ENCODE results near the gene FCN3.
"Not testable (repeated sequence)": the region's sequence is repeated elsewhere in the genome, so short reads cannot be mapped to it uniquely, and the experiment has no call there.

The FCN3 gene

DNA sequence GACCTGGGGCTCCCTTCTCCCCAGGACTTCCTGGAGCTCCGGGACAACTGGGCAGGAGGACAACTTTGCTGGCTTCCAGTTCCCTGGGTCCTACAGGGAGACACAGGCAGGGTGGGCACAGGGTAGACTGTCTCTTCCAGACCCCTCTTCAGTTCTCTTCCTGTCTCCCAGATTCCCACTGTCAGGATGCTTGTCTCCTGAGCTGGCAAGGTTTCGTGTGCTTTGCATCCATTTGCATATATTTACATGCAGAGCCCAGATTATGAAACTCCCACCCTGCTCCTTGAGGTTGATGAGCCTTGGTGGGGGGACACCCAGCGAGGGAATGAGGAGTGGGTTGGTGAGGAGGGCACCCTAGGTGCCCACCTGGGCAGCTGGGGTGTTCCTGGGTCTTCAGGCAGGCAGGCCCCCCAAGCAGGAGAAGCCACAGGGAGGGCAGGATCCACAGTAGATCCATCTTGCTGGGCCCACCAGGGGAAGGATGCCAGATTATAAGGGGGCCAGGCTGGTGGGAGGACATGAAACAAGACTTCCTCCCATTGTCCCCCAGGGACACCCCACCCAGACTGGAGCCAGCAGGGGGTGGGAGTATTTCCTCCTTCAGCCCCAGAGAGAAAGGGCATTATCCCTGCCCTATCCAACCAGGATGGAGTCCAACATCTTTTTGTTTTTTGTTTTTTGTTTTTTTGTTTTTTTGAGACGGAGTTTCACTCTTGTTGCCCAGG lies at the start of gene FCN3:
Gene FCN3, minus strand, starts transcription at position 463 of the 725 bp plus-strand sequence. Its CDS starts 6 bp downstream, at position 457.
- no peak for DNase-seq (ENCODE audit: low read depth in 1 of 2, low spot score in 1 of 2)
- no peak for TF ChIP-seq JUND (IDR thresholded peaks at IDR 0.05; ENCODE audit: low read depth)
- in situ Hi-C loops (cut with HindIII; ENCODE audit: low pct_unique_long_range_greater_than_20kb, low sequenced_read_pairs), result no loop called here

DNA sequence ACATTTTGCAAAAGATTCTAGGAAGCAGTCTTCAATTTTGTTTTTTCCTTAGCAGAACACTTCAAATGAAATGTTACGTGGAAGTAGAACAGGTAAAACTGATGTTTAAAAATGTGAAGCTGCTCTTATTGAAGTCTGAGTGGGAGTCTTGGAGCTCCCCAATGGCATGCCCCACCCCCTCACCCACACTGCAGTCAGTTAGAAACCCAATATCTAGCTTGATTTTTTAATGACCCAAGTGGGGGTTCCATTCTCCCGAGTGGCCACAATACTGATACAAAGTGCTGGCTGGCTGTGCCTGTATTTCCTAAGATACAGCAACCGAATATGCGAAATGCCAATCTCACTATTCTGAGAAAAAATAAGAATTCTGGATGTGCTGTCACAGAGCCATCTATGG lies 49.1 kb upstream of the FCN3 start:
- no peak for TF ChIP-seq JUND (IDR thresholded peaks at IDR 0.05; ENCODE audit: low read depth)
- no peak for DNase-seq (ENCODE audit: low read depth in 1 of 2, low spot score in 1 of 2)
- in situ Hi-C loops (cut with HindIII; ENCODE audit: low pct_unique_long_range_greater_than_20kb, low sequenced_read_pairs), result no loop called here

- no peak for DNase-seq (ENCODE audit: low read depth in 1 of 2, low spot score in 1 of 2)
- TF ChIP-seq JUND (IDR thresholded peaks at IDR 0.05; ENCODE audit: low read depth), result no peak
- in situ Hi-C loops (cut with HindIII; ENCODE audit: low pct_unique_long_range_greater_than_20kb, low sequenced_read_pairs), result no loop called here
Measured at GRCh38 chr1:27418326-27419185, 43.9 kb upstream of the FCN3 start.

DNA sequence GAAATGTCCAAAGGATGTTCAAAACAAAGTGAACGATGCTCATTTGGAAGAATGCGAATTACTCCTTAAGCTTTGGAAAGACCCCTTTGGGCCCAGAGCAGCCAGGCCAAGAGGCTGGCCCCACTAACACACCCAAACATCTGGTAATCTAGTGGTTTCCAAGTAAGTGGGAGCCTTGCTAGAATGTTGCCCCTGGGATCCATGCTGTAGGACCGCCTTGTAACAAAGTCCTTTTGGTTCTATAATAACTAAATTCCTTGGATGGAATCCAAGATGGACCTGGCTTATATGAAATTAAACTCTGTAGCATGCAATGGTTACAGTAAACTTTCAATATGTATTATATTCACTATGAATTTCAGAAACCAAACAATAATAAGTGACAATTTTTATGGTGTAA lies 43.1 kb upstream of the FCN3 start:
- in situ Hi-C loops (cut with HindIII; ENCODE audit: low pct_unique_long_range_greater_than_20kb, low sequenced_read_pairs), result no loop called here
- no peak for TF ChIP-seq JUND (IDR thresholded peaks at IDR 0.05; ENCODE audit: low read depth)
- DNase-seq (ENCODE audit: low read depth in 1 of 2, low spot score in 1 of 2), result no peak

DNA sequence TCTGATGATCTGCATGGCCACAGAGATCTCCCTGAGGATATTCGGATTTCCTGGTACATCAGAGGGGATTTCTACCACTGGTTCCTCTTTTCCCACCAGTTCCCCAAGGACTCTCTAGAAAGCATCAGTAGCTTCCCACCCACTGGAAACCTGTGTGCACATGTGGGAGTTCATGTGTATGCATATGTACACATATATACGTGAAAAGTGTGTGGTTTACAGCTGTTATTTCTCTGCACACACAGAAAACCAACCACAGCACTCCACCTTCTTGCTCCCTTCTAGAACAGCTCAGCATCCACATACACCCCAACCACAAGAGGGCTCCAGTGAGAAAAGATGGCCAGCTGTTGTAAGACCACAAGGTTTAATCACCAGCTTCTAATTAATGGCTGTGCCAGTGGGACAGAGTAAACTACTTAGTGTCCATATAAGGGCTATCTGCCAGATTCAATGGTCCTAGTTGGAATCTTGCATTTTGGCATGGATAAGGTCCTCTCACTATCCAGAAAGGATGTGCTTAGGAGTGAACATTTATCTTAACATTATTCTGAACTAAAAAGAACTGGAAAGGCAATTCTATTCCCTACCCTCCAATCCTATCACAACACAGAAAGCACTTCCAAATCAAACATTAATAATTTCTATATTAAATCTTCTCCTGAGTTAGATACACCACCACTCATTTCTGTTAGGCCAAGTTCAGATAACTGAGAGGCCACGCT lies 41.9 kb upstream of the FCN3 start:
- DNase-seq (ENCODE audit: low read depth in 1 of 2, low spot score in 1 of 2), result peak in 1 of 2 experiments; percentile 63
- TF ChIP-seq JUND (IDR thresholded peaks at IDR 0.05; ENCODE audit: low read depth), result no peak
- in situ Hi-C loops (cut with HindIII; ENCODE audit: low pct_unique_long_range_greater_than_20kb, low sequenced_read_pairs), result no loop called here

DNA sequence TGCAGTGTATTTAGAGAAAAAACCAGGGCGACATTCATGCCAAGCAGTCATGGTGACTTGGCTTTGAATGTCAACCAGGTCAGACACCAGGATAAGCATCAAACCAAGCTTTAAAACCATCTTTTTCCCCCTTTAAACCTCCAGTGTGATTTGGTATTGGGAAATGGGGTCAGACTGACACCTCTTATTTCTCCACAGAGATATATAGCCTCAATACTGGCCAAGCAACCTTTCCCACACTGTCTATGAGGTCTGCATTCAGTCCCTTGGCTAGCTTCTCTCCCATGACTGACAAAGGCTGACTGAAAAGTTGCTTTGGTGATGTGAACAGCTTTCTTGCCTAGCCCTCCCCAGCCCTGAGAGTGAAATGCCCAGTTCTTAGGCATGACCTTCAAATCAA lies 39.5 kb upstream of the FCN3 start:
- TF ChIP-seq JUND (IDR thresholded peaks at IDR 0.05; ENCODE audit: low read depth), result no peak
- DNase-seq (ENCODE audit: low read depth in 1 of 2, low spot score in 1 of 2), result no peak
- in situ Hi-C loops (cut with HindIII; ENCODE audit: low pct_unique_long_range_greater_than_20kb, low sequenced_read_pairs), result no loop called here

- TF ChIP-seq JUND (IDR thresholded peaks at IDR 0.05; ENCODE audit: low read depth), result no peak
- in situ Hi-C loops (cut with HindIII; ENCODE audit: low pct_unique_long_range_greater_than_20kb, low sequenced_read_pairs), result no loop called here
Measured at GRCh38 chr1:27413004-27413403, 38.4 kb upstream of the FCN3 start.

DNA sequence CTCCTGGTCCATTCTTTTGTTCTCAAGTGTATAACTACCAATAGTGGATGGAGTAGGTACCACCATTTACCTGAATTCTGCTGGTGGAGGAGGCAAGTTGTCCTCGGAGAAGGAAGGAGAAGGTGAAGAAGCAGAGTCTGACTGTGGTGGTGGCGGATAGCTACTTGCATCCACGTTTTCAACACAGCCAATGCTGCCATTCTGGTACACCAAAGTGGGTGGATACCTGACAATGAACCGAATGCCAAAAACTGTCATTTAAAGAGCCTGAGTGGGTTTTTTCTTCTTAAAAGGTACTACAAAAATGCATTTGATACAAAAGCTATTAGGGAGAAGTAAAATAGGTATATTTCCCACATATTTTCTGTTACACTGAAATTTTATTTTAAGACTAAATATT lies 37.9 kb upstream of the FCN3 start:
- no peak for DNase-seq (ENCODE audit: low read depth in 1 of 2, low spot score in 1 of 2)
- in situ Hi-C loops (cut with HindIII; ENCODE audit: low pct_unique_long_range_greater_than_20kb, low sequenced_read_pairs), result no loop called here
- no peak for TF ChIP-seq JUND (IDR thresholded peaks at IDR 0.05; ENCODE audit: low read depth)

More at GRCh38 chr1:27413004-27413403, 38.4 kb upstream of the FCN3 start:
- no peak for DNase-seq (ENCODE audit: low read depth in 1 of 2, low spot score in 1 of 2)

GRCh38 chr1:27410709-27411108 lies 36.1 kb upstream of the FCN3 start:
- in situ Hi-C loops (cut with HindIII; ENCODE audit: low pct_unique_long_range_greater_than_20kb, low sequenced_read_pairs), result no loop called here
- no peak for TF ChIP-seq JUND (IDR thresholded peaks at IDR 0.05; ENCODE audit: low read depth)
- no peak for DNase-seq (ENCODE audit: low read depth in 1 of 2, low spot score in 1 of 2)

- in situ Hi-C loops (cut with HindIII; ENCODE audit: low pct_unique_long_range_greater_than_20kb, low sequenced_read_pairs), result no loop called here
- no peak for DNase-seq (ENCODE audit: low read depth in 1 of 2, low spot score in 1 of 2)
- no peak for TF ChIP-seq JUND (IDR thresholded peaks at IDR 0.05; ENCODE audit: low read depth)
Measured at GRCh38 chr1:27409669-27410068, 35.0 kb upstream of the FCN3 start.

- in situ Hi-C loops (cut with HindIII; ENCODE audit: low pct_unique_long_range_greater_than_20kb, low sequenced_read_pairs), result no loop called here
- TF ChIP-seq JUND (IDR thresholded peaks at IDR 0.05; ENCODE audit: low read depth), result no peak
- no peak for DNase-seq (ENCODE audit: low read depth in 1 of 2, low spot score in 1 of 2)
Measured at GRCh38 chr1:27408151-27408550, 33.5 kb upstream of the FCN3 start.

GRCh38 chr1:27406791-27407190 lies 32.2 kb upstream of the FCN3 start:
- in situ Hi-C loops (cut with HindIII; ENCODE audit: low pct_unique_long_range_greater_than_20kb, low sequenced_read_pairs); DNase-seq (ENCODE audit: low read depth in 1 of 2, low spot score in 1 of 2): not testable (repeated sequence)

DNA sequence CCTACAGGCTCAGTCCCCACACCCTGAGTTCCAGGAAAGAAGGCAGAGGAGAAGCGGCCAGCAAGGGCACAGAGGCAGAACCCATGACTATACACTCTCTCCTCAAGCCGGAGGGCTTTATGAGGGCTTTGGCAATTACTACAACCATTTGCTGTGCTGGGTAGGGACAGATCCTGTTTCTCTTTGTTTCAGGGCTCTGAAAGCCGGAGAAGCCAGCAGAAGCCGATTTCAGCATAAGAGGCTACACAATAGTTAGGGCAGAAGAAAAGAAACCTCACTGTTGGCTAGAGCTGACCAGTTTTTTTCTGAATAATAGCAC lies 31.7 kb upstream of the FCN3 start:
- TF ChIP-seq JUND (IDR thresholded peaks at IDR 0.05; ENCODE audit: low read depth), result no peak
- in situ Hi-C loops (cut with HindIII; ENCODE audit: low pct_unique_long_range_greater_than_20kb, low sequenced_read_pairs), result no loop called here
- no peak for DNase-seq (ENCODE audit: low read depth in 1 of 2, low spot score in 1 of 2)

DNA sequence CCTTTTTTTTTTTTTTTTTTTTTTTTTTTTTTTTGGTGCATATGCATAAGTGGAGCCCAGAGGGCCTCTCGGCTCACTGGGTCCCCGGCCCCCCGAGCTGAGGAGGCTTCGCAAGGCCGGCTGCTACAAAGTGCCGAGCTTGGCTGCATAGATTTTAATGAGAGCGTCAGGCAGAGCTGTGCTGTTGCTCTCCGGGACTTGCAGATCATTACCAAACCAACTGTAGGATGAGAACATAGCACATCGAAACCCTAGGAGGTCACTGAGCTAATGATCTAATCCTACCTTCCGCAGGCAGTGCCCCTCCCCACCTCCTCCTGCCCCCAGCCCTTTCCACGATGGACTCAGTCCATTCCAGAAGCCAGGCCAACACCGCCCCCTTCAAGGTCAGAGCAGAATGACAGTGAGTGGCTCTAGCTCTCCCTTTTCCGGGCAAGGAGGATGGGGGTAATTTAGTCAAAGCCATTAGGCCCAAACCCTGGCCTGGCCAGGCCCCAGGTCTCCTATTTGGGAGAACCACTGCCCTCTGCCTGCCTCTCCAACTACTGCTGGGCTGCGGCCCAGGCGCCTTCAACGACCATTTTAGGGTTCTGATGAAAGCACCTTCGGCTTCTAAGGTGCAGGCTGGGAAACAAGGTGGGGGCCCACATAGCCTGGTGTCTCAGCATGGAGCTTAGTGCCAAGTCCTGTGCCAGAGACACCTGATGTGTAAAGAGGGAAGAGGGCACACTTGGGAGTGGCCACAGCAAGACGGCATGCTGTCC lies 31.2 kb upstream of the FCN3 start:
- DNase-seq (ENCODE audit: low read depth in 1 of 2, low spot score in 1 of 2); in situ Hi-C loops (cut with HindIII; ENCODE audit: low pct_unique_long_range_greater_than_20kb, low sequenced_read_pairs): not testable (repeated sequence)
